Measurements from ENCODE around the gene BICC1. TPM values are rescaled to one million over a fixed set of nuclear protein-coding genes. Genes with fewer than 3 reads are reported as not detected.

The BICC1 gene
- total RNA-seq, 1 experiment from 2014 or later: 70.2 TPM

- TF ChIP-seq CTCF (IDR thresholded peaks at IDR 0.05; ENCODE audit: unreplicated experiment): no peak
- intact Hi-C loops (cut with micrococcal nuclease; ENCODE audit: unreplicated experiment): no loop called here
- no peaks in the 10 kb centered on the region for H3K27me3 Mint-ChIP-seq (ENCODE audit: unreplicated experiment)
- DNase-seq: no peak
- CTCF ChIA-PET: interaction anchor here (1.3 kb wide), 2 partner anchors 10 to 17 kb away, joined by 6 to 7 read pairs; no protein-coding TSS in a partner anchor
- H3K27ac Mint-ChIP-seq (ENCODE audit: unreplicated experiment): no peak overlapping the region
- peaks cover 6% of the 10 kb centered on the region for H3K36me3 Mint-ChIP-seq (ENCODE audit: insufficient read depth, unreplicated experiment)
- peaks cover 13% of the 10 kb centered on the region for H3K4me1 Mint-ChIP-seq (ENCODE audit: low read depth, unreplicated experiment)
- no TSS peak for BruUV-seq (replicated peaks)
- H3K4me3 Mint-ChIP-seq (ENCODE audit: low read depth, unreplicated experiment): no peak overlapping the region
- H3K9me3 Mint-ChIP-seq (ENCODE audit: low read depth, unreplicated experiment): peaks cover 3% of the 10 kb centered on the region
These were observed 201.7 kb downstream of the BICC1 start for GRCh38 chr10:58714409-58714808.

GRCh38 chr10:58715061-58715460 is 202.4 kb downstream of the BICC1 start:
- Mint-ChIP-seq H3K36me3 (ENCODE audit: insufficient read depth, unreplicated experiment) (peaks cover 6% of the 10 kb centered on the region), H3K9me3 (ENCODE audit: low read depth, unreplicated experiment) (peaks cover 3% of the 10 kb centered on the region), H3K27me3 (ENCODE audit: unreplicated experiment) (no peaks in the 10 kb centered on the region), H3K27ac (ENCODE audit: unreplicated experiment) (no peak overlapping the region), H3K4me1 (ENCODE audit: low read depth, unreplicated experiment) (peaks cover 18% of the 10 kb centered on the region), H3K4me3 (ENCODE audit: low read depth, unreplicated experiment) (no peak overlapping the region)
- no peak for TF ChIP-seq CTCF (IDR thresholded peaks at IDR 0.05; ENCODE audit: unreplicated experiment)
- CTCF ChIA-PET: no interaction called here
- intact Hi-C loops (cut with micrococcal nuclease; ENCODE audit: unreplicated experiment): no loop called here
- DNase-seq: no peak
- BruUV-seq (replicated peaks): no TSS peak

GRCh38 chr10:58718596-58718995 is 205.9 kb downstream of the BICC1 start:
- CTCF ChIA-PET: no interaction called here
- BruUV-seq (replicated peaks): no TSS peak
- H3K27me3 Mint-ChIP-seq (ENCODE audit: unreplicated experiment): no peaks in the 10 kb centered on the region
- no peak overlapping the region for H3K4me3 Mint-ChIP-seq (ENCODE audit: low read depth, unreplicated experiment)
- peaks cover 3% of the 10 kb centered on the region for H3K9me3 Mint-ChIP-seq (ENCODE audit: low read depth, unreplicated experiment)
- intact Hi-C loops (cut with micrococcal nuclease; ENCODE audit: unreplicated experiment): no loop called here
- peaks cover 24% of the 10 kb centered on the region for H3K4me1 Mint-ChIP-seq (ENCODE audit: low read depth, unreplicated experiment)
- no peak overlapping the region for H3K27ac Mint-ChIP-seq (ENCODE audit: unreplicated experiment)
- TF ChIP-seq CTCF (IDR thresholded peaks at IDR 0.05; ENCODE audit: unreplicated experiment): no peak
- DNase-seq: no peak
- peaks cover 6% of the 10 kb centered on the region for H3K36me3 Mint-ChIP-seq (ENCODE audit: insufficient read depth, unreplicated experiment)

- intact Hi-C loops (cut with micrococcal nuclease; ENCODE audit: unreplicated experiment): no loop called here
These were observed 209.1 kb downstream of the BICC1 start for GRCh38 chr10:58721601-58722281.

More at GRCh38 chr10:58721601-58722281, 209.1 kb downstream of the BICC1 start:
- Mint-ChIP-seq H3K27ac (ENCODE audit: unreplicated experiment) (no peak overlapping the region), H3K27me3 (ENCODE audit: unreplicated experiment) (no peaks in the 10 kb centered on the region), H3K4me3 (ENCODE audit: low read depth, unreplicated experiment) (no peak overlapping the region), H3K4me1 (ENCODE audit: low read depth, unreplicated experiment) (peaks cover 36% of the 10 kb centered on the region), H3K9me3 (ENCODE audit: low read depth, unreplicated experiment) (no peaks in the 10 kb centered on the region), H3K36me3 (ENCODE audit: insufficient read depth, unreplicated experiment) (no peaks in the 10 kb centered on the region)
- BruUV-seq (replicated peaks): no TSS peak
- no peak for TF ChIP-seq CTCF (IDR thresholded peaks at IDR 0.05; ENCODE audit: unreplicated experiment)
- DNase-seq: no peak
- CTCF ChIA-PET: no interaction called here
